Body of pancreas (tissue), 4 donors: ENCODE measurements around the gene RSPH6A. TPM values are rescaled to one million over a fixed set of nuclear protein-coding genes. Genes with fewer than 3 reads are reported as not detected.

Experiments used
- ATAC-seq: fragments of 150-250 bp; one replicate; pipeline ENCODE4 v1.9.1; 2016
- DNase-seq, 4 donors: peaks; one replicate each; pipeline ENCODE4 v3.0.0-alpha.2; 2019
- H3K27ac ChIP-seq, 4 donors: fragments of 200-600 bp; sonication (generic); 1 replicate in 3 of 4; 2 replicates in 1 of 4; pipeline versions ENCODE4 v1.5.1 to v1.6.1; 2016 to 2019; ENCODE audit warnings: mild to moderate bottlenecking in 1 of 4, mixed read lengths in 1 of 4, moderate library complexity in 1 of 4
- H3K27me3 ChIP-seq, 2 donors: fragments of 200-600 bp; sonication (generic); one replicate each; pipeline ENCODE4 v1.6.0; 2016; ENCODE audit warnings: mild to moderate bottlenecking in 1 of 2
- H3K36me3 ChIP-seq, 2 donors: fragments of 200-600 bp; sonication (generic); replicated peaks in 1 of 2; 2 replicates each; pipeline ENCODE4 v1.5.1; 2016; ENCODE audit warnings: low read depth in 2 of 2; ENCODE audit not compliant: insufficient read depth in 1 of 2
- H3K4me1 ChIP-seq: fragments of 200-600 bp; sonication (generic); one replicate; pipeline ENCODE4 v1.6.0; 2016
- H3K4me3 ChIP-seq, 2 donors: fragments of 200-600 bp; sonication (generic); 1 replicate in 1 of 2; 2 replicates in 1 of 2; pipeline ENCODE4 v1.5.1; 2016 to 2019
- H3K9me3 ChIP-seq, 3 donors: fragments of 200-600 bp; sonication (generic); 1 replicate in 2 of 3; 2 replicates in 1 of 3; pipeline ENCODE4 v1.5.1; 2016
- POLR2A ChIP-seq, 3 donors: fragments of 450-650 bp; IDR thresholded peaks; one replicate each; pipeline ENCODE4 v1.6.1; 2016; ENCODE audit warnings: antibody characterized with exemption in 3 of 3, mild to moderate bottlenecking in 2 of 3
- WGBS, 2 donors: methylation state at CpG; one replicate each; pipeline ENCODE4 v1.1.5; 2017; 5-methylcytosine and 5-hydroxymethylcytosine counted together
- intact Hi-C: fragments of 100-400 bp; cut with DNase I; formaldehyde crosslinking; loops from one replicate; pipeline ENCODE4 v1.15.1; 2023
- total RNA-seq, 2 donors: library from RNA; depleted of rRNA; stranded (reverse); fragments of >200 nt; gene quantifications; one replicate each; pipeline ENCODE4 v1.1.0, GENCODE V29; 2016
- TF ChIP-seq, protein P1 (sequence below), 7 experiments: fragments of 450-650 bp in 4 of 7; fragments of 200-600 bp in 3 of 7; sonication (generic) in 3 of 7; IDR thresholded peaks; one replicate each; pipeline ENCODE4 v1.5.1; 2016 to 2019; ENCODE audit warnings: antibody characterized with exemption in 7 of 7

Gene RSPH6A
- total RNA-seq, 2 donors from 2014 or later, result 0.33 TPM; not detected in 1

DNA sequence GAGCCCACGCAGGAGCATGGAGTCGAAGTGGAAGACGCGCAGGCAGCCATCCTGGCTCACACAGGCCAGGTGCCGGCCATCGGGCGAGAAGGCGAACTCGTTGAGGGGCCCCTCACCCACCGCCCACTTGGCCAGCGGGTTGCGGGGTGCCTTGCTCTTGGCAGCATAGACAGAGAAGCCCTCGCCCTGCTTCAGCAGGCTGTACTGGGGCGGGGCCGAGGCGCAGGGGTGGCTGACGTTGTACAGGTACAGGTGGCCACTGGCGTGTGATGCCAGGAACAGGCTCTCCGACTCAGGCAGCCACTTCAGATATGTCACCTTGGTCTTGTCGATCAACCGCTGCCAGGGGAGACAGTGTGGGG, 28.6 kb downstream of the RSPH6A start:
- no peak overlapping the region for H3K4me3 ChIP-seq
- peaks cover 0 to 7% of the 10 kb centered on the region in 2 donors for H3K36me3 ChIP-seq
- 90 to 96% methylated on average over 7 to 21 of the region's 21 CpGs for WGBS, 2 donors
- intact Hi-C loops, result no loop called here
- ATAC-seq (no peak), DNase-seq (no peak)
- H3K27me3 ChIP-seq, result no peaks in the 10 kb centered on the region
- H3K9me3 ChIP-seq, result no peaks in the 10 kb centered on the region
- H3K4me1 ChIP-seq, result peaks cover 21% of the 10 kb centered on the region
- H3K27ac ChIP-seq, result no peak overlapping the region
- TF ChIP-seq, protein P1, sequence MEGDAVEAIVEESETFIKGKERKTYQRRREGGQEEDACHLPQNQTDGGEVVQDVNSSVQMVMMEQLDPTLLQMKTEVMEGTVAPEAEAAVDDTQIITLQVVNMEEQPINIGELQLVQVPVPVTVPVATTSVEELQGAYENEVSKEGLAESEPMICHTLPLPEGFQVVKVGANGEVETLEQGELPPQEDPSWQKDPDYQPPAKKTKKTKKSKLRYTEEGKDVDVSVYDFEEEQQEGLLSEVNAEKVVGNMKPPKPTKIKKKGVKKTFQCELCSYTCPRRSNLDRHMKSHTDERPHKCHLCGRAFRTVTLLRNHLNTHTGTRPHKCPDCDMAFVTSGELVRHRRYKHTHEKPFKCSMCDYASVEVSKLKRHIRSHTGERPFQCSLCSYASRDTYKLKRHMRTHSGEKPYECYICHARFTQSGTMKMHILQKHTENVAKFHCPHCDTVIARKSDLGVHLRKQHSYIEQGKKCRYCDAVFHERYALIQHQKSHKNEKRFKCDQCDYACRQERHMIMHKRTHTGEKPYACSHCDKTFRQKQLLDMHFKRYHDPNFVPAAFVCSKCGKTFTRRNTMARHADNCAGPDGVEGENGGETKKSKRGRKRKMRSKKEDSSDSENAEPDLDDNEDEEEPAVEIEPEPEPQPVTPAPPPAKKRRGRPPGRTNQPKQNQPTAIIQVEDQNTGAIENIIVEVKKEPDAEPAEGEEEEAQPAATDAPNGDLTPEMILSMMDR (IDR thresholded peaks at IDR 0.05), result no peak
- no peak for TF ChIP-seq POLR2A (IDR thresholded peaks at IDR 0.05)

DNA sequence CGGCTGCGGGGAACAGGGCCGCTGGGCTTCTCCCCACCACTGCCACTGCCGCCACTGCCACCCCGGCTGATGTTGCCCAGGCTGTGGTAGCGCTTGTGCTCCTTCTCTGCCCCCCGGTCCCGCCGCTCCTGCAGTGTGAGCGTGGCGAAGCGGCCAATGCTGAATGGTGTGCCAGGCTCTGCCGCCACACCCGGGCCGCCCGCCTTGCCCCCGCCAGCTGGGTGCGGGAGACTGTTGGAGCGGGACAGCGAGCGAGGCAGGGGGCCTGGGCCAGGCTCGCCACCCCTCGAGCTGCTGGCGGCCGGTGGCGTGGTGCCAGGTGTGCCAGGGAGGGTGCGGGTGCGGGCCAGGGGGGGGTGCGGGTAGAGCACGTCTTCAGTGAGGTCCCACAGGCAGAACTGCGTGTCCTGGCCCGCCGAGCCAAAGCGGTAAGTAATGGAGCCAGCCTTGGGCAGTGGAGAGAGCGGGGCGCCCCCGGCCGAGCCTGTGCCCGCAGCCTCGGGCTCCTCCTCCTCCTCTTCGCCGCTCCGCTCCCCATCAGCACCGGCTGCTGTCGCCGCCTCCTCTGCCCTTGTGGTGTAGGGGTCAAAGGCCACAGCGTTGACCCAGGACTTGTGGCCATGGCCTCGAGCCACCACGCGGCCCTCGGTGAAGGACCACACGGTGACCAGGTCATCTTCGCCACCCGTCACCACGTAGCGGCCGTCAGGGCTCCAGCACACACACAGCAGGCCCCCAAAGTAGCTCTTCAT, 29.2 kb downstream of the RSPH6A start:
- H3K4me1 ChIP-seq, result peaks cover 21% of the 10 kb centered on the region
- DNase-seq (no peak), ATAC-seq (no peak)
- peaks cover 0 to 7% of the 10 kb centered on the region in 2 donors for H3K36me3 ChIP-seq
- TF ChIP-seq, protein P1 (IDR thresholded peaks at IDR 0.05), result no peak
- TF ChIP-seq POLR2A (IDR thresholded peaks at IDR 0.05), result no peak
- H3K27me3 ChIP-seq, result no peaks in the 10 kb centered on the region
- WGBS, 2 donors, result 89 to 93% methylated on average over 28 to 57 of the region's 57 CpGs
- no peak overlapping the region for H3K4me3 ChIP-seq
- intact Hi-C loops, result no loop called here
- no peaks in the 10 kb centered on the region for H3K9me3 ChIP-seq
- no peak overlapping the region for H3K27ac ChIP-seq

DNA sequence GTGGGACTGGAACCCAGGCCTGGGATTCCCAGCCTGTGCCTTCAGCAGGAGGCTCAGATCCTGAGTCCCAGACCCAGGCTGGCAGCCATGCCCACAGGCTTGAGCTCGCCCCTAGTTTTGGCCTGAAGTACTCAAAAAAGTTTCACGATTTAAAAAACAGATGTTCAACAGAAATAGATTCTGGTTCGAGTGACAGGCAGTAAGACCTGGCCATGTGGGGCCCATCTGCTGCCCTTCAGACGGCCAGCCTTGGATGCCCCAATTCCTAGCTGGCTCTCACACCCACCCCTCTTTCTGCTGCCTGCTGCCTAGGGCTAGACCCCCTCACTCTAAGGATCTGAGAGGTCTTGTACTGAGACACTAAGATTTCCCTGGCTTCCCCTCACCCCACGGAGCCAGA, 30.0 kb downstream of the RSPH6A start:
- H3K4me1 ChIP-seq, result peaks cover 26% of the 10 kb centered on the region
- H3K36me3 ChIP-seq, result peaks cover 0 to 7% of the 10 kb centered on the region in 2 donors
- H3K9me3 ChIP-seq, result no peaks in the 10 kb centered on the region
- no peak overlapping the region for H3K4me3 ChIP-seq
- 83 to 90% methylated on average over 2 to 5 of the region's 5 CpGs for WGBS, 2 donors
- no peaks in the 10 kb centered on the region for H3K27me3 ChIP-seq
- ATAC-seq (no peak), DNase-seq (no peak)
- TF ChIP-seq, protein P1 (IDR thresholded peaks at IDR 0.05), result no peak
- TF ChIP-seq POLR2A (IDR thresholded peaks at IDR 0.05), result no peak
- intact Hi-C loops, result no loop called here
- no peak overlapping the region for H3K27ac ChIP-seq

DNA sequence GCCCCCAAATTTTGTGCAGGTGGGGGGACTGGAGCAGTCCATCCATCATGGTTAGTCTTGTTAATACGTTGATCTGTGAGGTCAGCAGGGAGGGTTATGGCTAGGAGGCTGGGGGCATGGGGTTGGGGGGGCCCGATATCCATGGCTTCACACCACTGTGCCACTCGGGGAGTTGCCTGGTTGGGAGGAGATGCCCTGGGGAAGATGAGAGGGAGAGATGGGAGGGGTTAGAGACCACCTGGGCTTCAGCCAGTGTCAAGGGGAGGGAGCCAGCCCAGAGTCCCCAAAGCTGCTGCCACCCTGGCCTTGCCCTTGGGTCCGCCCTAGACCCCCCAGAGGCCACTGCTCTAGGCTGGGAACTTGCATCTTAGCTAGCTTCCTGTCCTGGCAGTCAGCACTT, 31.0 kb downstream of the RSPH6A start:
- no peak overlapping the region for H3K4me3 ChIP-seq
- peaks cover 35% of the 10 kb centered on the region for H3K4me1 ChIP-seq
- no peaks in the 10 kb centered on the region for H3K9me3 ChIP-seq
- DNase-seq (no peak), ATAC-seq (no peak)
- intact Hi-C loops, result no loop called here
- peaks cover 0 to 4% of the 10 kb centered on the region in 2 donors for H3K36me3 ChIP-seq
- H3K27me3 ChIP-seq, result no peaks in the 10 kb centered on the region
- TF ChIP-seq, protein P1 (IDR thresholded peaks at IDR 0.05), result no peak
- TF ChIP-seq POLR2A (IDR thresholded peaks at IDR 0.05), result no peak
- 78 to 79% methylated on average over 3 to 4 of the region's 4 CpGs for WGBS, 2 donors
- no peak overlapping the region for H3K27ac ChIP-seq
